ENCODE measurements around the gene UTF1.

The UTF1 gene

GRCh38 chr10:133270204-133270603, 40.2 kb downstream of the UTF1 start:
- TF ChIP-seq, protein P1, sequence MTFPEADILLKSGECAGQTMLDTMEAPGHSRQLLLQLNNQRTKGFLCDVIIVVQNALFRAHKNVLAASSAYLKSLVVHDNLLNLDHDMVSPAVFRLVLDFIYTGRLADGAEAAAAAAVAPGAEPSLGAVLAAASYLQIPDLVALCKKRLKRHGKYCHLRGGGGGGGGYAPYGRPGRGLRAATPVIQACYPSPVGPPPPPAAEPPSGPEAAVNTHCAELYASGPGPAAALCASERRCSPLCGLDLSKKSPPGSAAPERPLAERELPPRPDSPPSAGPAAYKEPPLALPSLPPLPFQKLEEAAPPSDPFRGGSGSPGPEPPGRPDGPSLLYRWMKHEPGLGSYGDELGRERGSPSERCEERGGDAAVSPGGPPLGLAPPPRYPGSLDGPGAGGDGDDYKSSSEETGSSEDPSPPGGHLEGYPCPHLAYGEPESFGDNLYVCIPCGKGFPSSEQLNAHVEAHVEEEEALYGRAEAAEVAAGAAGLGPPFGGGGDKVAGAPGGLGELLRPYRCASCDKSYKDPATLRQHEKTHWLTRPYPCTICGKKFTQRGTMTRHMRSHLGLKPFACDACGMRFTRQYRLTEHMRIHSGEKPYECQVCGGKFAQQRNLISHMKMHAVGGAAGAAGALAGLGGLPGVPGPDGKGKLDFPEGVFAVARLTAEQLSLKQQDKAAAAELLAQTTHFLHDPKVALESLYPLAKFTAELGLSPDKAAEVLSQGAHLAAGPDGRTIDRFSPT (tag by site-specific recombination; IDR thresholded peaks at IDR 0.05), result 0 out of 2 replicates have a peak, but pooled peaks have one; percentile 13
- no peak for TF ChIP-seq YY2 (tag by site-specific recombination; IDR thresholded peaks at IDR 0.05)
- ChIA-PET POLR2A (no interaction called here), CTCF (interaction anchor here (0.6 to 0.7 kb wide), 2 partner anchors 24 to 34 kb away, joined by 3 read pairs; no protein-coding TSS in a partner anchor)
- no peaks in the 10 kb centered on the region for H3K4me1 ChIP-seq (ENCODE audit: control insufficient read depth, insufficient read depth, low read length)
- H3K27ac ChIP-seq (ENCODE audit: extremely low read depth, low read depth, low read length), result no peak overlapping the region
- H3K9me3 ChIP-seq (ENCODE audit: control insufficient read depth, insufficient read depth, low read depth, low read length), result no peaks in the 10 kb centered on the region
- H3K36me3 ChIP-seq (ENCODE audit: control insufficient read depth in 2 of 2, insufficient read depth in 1 of 2, low read length in 2 of 2), result peaks cover 0 to 10% of the 10 kb centered on the region in 2 experiments; a peak in 1 of 3 replicates
- H3K4me3 ChIP-seq (ENCODE audit: low read depth, low read length), result no peak overlapping the region

GRCh38 chr10:133270773-133271297, 40.8 kb downstream of the UTF1 start:
- ChIA-PET POLR2A (no interaction called here), CTCF (no interaction called here)
- no peak overlapping the region for H3K4me3 ChIP-seq (ENCODE audit: low read depth, low read length)
- H3K27ac ChIP-seq (ENCODE audit: extremely low read depth, low read depth, low read length), result no peak overlapping the region
- H3K4me1 ChIP-seq (ENCODE audit: control insufficient read depth, insufficient read depth, low read length), result no peaks in the 10 kb centered on the region
- TF ChIP-seq ZNF521 (tag by site-specific recombination; IDR thresholded peaks at IDR 0.05), result no peak
- no peak for TF ChIP-seq KLF1 (tag by site-specific recombination; IDR thresholded peaks at IDR 0.05)
- no peak for TF ChIP-seq SP2 (tag by site-specific recombination; IDR thresholded peaks at IDR 0.05)
- no peak for TF ChIP-seq ZXDB (tag by site-specific recombination; IDR thresholded peaks at IDR 0.05)
- no peak for TF ChIP-seq ZNF157 (tag by site-specific recombination; IDR thresholded peaks at IDR 0.05)
- no peak for TF ChIP-seq HOXC10 (CRISPR knock-in tag; IDR thresholded peaks at IDR 0.05)
- no peak for TF ChIP-seq ZBTB10 (tag by site-specific recombination; IDR thresholded peaks at IDR 0.05)
- TF ChIP-seq ZNF37A (tag by site-specific recombination; IDR thresholded peaks at IDR 0.05), result no peak
- TF ChIP-seq ZNF785 (tag by site-specific recombination; IDR thresholded peaks at IDR 0.05), result no peak
- peaks cover 0 to 10% of the 10 kb centered on the region in 2 experiments; a peak in 1 of 3 replicates for H3K36me3 ChIP-seq (ENCODE audit: control insufficient read depth in 2 of 2, insufficient read depth in 1 of 2, low read length in 2 of 2)
- no peaks in the 10 kb centered on the region for H3K9me3 ChIP-seq (ENCODE audit: control insufficient read depth, insufficient read depth, low read depth, low read length)

- ChIA-PET CTCF (no interaction called here), POLR2A (no interaction called here)
- H3K27ac ChIP-seq (ENCODE audit: extremely low read depth, low read depth, low read length), result no peak overlapping the region
- no peak overlapping the region for H3K4me3 ChIP-seq (ENCODE audit: low read depth, low read length)
- peaks cover 0 to 10% of the 10 kb centered on the region in 2 experiments; a peak in 1 of 3 replicates for H3K36me3 ChIP-seq (ENCODE audit: control insufficient read depth in 2 of 2, insufficient read depth in 1 of 2, low read length in 2 of 2)
- TF ChIP-seq IKZF3 (tag by site-specific recombination; IDR thresholded peaks at IDR 0.05) (no peak), KLF1 (tag by site-specific recombination; IDR thresholded peaks at IDR 0.05) (peak; percentile 21; the same call in 1 of the 2 replicates)
- no peaks in the 10 kb centered on the region for H3K9me3 ChIP-seq (ENCODE audit: control insufficient read depth, insufficient read depth, low read depth, low read length)
- no peaks in the 10 kb centered on the region for H3K4me1 ChIP-seq (ENCODE audit: control insufficient read depth, insufficient read depth, low read length)
Measured at GRCh38 chr10:133271521-133272300, 41.7 kb downstream of the UTF1 start.
